GM12878 (cell line): ENCODE measurements around the gene PDXDC1. TPM values are rescaled to one million over a fixed set of nuclear protein-coding genes. Genes with fewer than 3 reads are reported as not detected.
"Not testable (repeated sequence)": the region's sequence is repeated elsewhere in the genome, so short reads cannot be mapped to it uniquely, and the experiment has no call there.

Experiments used
- ATAC-seq: fragments of 200-7000 bp; cut with Tn5 transposase; 3 replicates; pipeline ENCODE4 v1.9.1; 2020; ENCODE audit warnings: mild to moderate bottlenecking, moderate library complexity
- BruUV-seq: library from RNA; stranded (reverse); fragments of 400-500 nt; replicated peaks from 2 replicates; lab custom pipeline; 2021; lab: Mats Ljungman, UMichigan
- CTCF ChIA-PET: fragments of 300-600 bp; sonication (Branson Sonifier 250); formaldehyde crosslinking; extraction: SDS; loops from one replicate; lab custom pipeline; 2021; ENCODE audit warnings: inconsistent platforms; lab: Yijun Ruan, JAX
- POLR2A ChIA-PET: fragments of 350-600 bp; formaldehyde crosslinking; extraction: SDS; loops from one replicate; lab custom pipeline; 2021; ENCODE audit warnings: inconsistent platforms; lab: Charles Lee
- RAD21 ChIA-PET: fragments of 300-600 bp; sonication (Branson Sonifier 250); formaldehyde crosslinking; loops from one replicate; lab custom pipeline; 2023; ENCODE audit warnings: antibody characterized with exemption; ENCODE audit not compliant: unreplicated experiment; lab: Charles Lee
- SMC1A ChIA-PET: fragments of 300-600 bp; sonication (Branson Sonifier 250); formaldehyde crosslinking; loops from one replicate; lab custom pipeline; 2023; ENCODE audit not compliant: unreplicated experiment, uncharacterized antibody; lab: Charles Lee
- DNase-seq: peaks from one replicate; pipeline ENCODE4 v3.0.0-alpha.2; 2011; ENCODE audit warnings: low read depth, low spot score
- FAIRE-seq: peaks from 3 replicates; lab custom pipeline; 2011; peaks lifted over from hg19 to GRCh38; lab: Jason Lieb, UNC
- H2AFZ ChIP-seq: 2 replicates; pipeline ENCODE4 v1.6.0; 2011; ENCODE audit warnings: low read depth, low read length, control low read depth; ENCODE audit not compliant: control insufficient read depth
- H3K27ac ChIP-seq: 2 replicates; pipeline ENCODE4 v1.5.1; 2011; ENCODE audit warnings: control low read depth; ENCODE audit not compliant: control insufficient read depth, insufficient read depth
- H3K27me3 ChIP-seq, 2 experiments: replicated peaks in 1 of 2; 2 replicates each; pipeline versions ENCODE4 v1.6.0 to v1.6.1; 2011; ENCODE audit warnings: low read length in 1 of 2; ENCODE audit not compliant: control insufficient read depth in 2 of 2, insufficient read depth in 2 of 2
- H3K36me3 ChIP-seq, 2 experiments: 2 replicates each; pipeline ENCODE4 v1.5.1; 2011; ENCODE audit warnings: low read length in 1 of 2; ENCODE audit not compliant: control insufficient read depth in 2 of 2, insufficient read depth in 2 of 2
- H3K4me1 ChIP-seq: 2 replicates; pipeline ENCODE4 v1.6.1; 2011; ENCODE audit warnings: mild to moderate bottlenecking, low read length, moderate library complexity, mixed read lengths; ENCODE audit not compliant: control insufficient read depth, insufficient read depth
- H3K4me2 ChIP-seq: 2 replicates; pipeline ENCODE4 v1.6.0; 2011; ENCODE audit warnings: control low read depth; ENCODE audit not compliant: control insufficient read depth, insufficient read depth
- H3K4me3 ChIP-seq: fragments of 200-600 bp; sonication (generic); 2 replicates; pipeline ENCODE4 v1.5.1; 2016
- H3K79me2 ChIP-seq: 2 replicates; pipeline ENCODE4 v1.6.0; 2011; ENCODE audit warnings: low read length; ENCODE audit not compliant: control insufficient read depth, insufficient read depth
- H3K9ac ChIP-seq: 2 replicates; pipeline ENCODE4 v1.8.0; 2011; ENCODE audit warnings: low read length, control low read depth, mixed read lengths; ENCODE audit not compliant: control insufficient read depth, insufficient read depth
- H3K9me3 ChIP-seq: replicated peaks from 3 replicates; pipeline ENCODE4 v1.5.1; 2011; ENCODE audit warnings: mild to moderate bottlenecking, low read length; ENCODE audit not compliant: control insufficient read depth, insufficient read depth
- H4K20me1 ChIP-seq: 2 replicates; pipeline ENCODE4 v1.6.0; 2011; ENCODE audit not compliant: control insufficient read depth, insufficient read depth
- WGBS: methylation state at CpG from one replicate; pipeline ENCODE4 v1.1.6; 2016; ENCODE audit warnings: low lambda C conversion rate; ENCODE audit not compliant: insufficient replicate concordance, insufficient coverage; ENCODE audit errors: missing lambda C conversion rate; 5-methylcytosine and 5-hydroxymethylcytosine counted together
- in situ Hi-C: fragments of 300-500 bp; cut with MboI; formaldehyde crosslinking; loops from 9 replicates; pipeline ENCODE4 v1.14.3; 2018; ENCODE audit warnings: mixed read lengths
- intact Hi-C: fragments of 100-400 bp; cut with micrococcal nuclease; formaldehyde crosslinking; loops from one replicate; pipeline ENCODE4 v1.14.2; 2022; ENCODE audit not compliant: unreplicated experiment
- polyA plus RNA-seq, 11 experiments: library from polyadenylated mRNA; depleted of rRNA in 4 of 11; unstranded in 6 of 11; stranded (reverse) in 5 of 11; fragments of >200 nt; fragmentation: Nextera tagmentation in 4 of 11; fragmentation: Illumina TruSeq in 1 of 11; extraction: Ambion mirVana in 4 of 11; extraction: Trizol in 1 of 11; gene quantifications; 1 replicate in 1 of 11; 2 replicates in 10 of 11; pipeline versions ENCODE4 v1.2.1 to v1.2.3, GENCODE V29; 2011 to 2016; ENCODE audit warnings: inconsistent platforms in 2 of 11, missing spikeins in 2 of 11, low read depth in 1 of 11
- total RNA-seq, 4 experiments: library from RNA; depleted of rRNA in 3 of 4; stranded (reverse); fragments of >200 nt in 3 of 4; fragmentation: Illumina TruSeq in 1 of 4; extraction: Trizol in 1 of 4; gene quantifications; 2 replicates each; pipeline versions ENCODE4 v1.2.1 to v1.2.3, GENCODE V29; 2013 to 2021

PDXDC1 gene
- total and polyA plus RNA-seq, 10 of the 15 experiments (the other 5 are each of a cell fraction or from before 2014, with no cell fraction given) = 6.1 to 78.2 (median 53.8) TPM

- H3K27ac ChIP-seq, BruUV-seq, DNase-seq, RAD21 ChIA-PET, ATAC-seq, in situ Hi-C loops, H3K4me2 ChIP-seq, intact Hi-C loops, CTCF ChIA-PET, H3K79me2 ChIP-seq, POLR2A ChIA-PET, SMC1A ChIA-PET, H3K27me3 ChIP-seq, H3K9me3 ChIP-seq, H3K4me3 ChIP-seq, H4K20me1 ChIP-seq, H3K9ac ChIP-seq, H2AFZ ChIP-seq, FAIRE-seq, H3K4me1 ChIP-seq: not testable (repeated sequence)
- WGBS = 95% methylated on average over 4 of the region's 4 CpGs
- H3K36me3 ChIP-seq = peaks cover 3 to 17% of the 10 kb centered on the region in 2 experiments
These were observed 41.5 kb downstream of the PDXDC1 start for GRCh38 chr16:15016354-15016753.

- H3K9ac ChIP-seq, FAIRE-seq, in situ Hi-C loops, H3K4me2 ChIP-seq, H3K27me3 ChIP-seq, RAD21 ChIA-PET, CTCF ChIA-PET, ATAC-seq, BruUV-seq, H3K4me1 ChIP-seq, H3K79me2 ChIP-seq, DNase-seq, H3K27ac ChIP-seq, H4K20me1 ChIP-seq, H3K4me3 ChIP-seq, SMC1A ChIA-PET, H2AFZ ChIP-seq, intact Hi-C loops, H3K9me3 ChIP-seq, POLR2A ChIA-PET: not testable (repeated sequence)
- WGBS = 83% methylated on average over 4 of the region's 4 CpGs
- H3K36me3 ChIP-seq = peaks cover 5 to 17% of the 10 kb centered on the region in 2 experiments
These were observed 42.2 kb downstream of the PDXDC1 start for GRCh38 chr16:15016951-15017580.

DNA sequence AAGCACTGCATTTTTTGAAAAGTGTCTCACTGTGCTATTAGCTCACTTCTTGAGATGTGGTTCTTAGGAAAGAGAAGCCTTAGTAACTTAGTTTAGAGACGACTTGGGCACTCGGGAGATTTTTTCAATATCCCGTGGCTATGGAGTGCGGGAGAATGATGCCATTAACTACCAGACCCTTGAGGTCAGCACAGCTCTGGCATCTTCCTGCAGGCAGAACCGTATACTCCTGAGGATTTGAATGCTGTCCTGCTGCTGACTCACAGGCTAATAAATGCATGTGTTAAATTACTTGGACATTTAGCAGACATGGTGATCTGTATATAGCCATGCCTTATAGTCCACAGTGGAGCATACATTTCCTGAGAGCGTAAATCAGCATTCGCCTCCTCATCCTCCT lies 46.6 kb downstream of the PDXDC1 start:
- peaks cover 7 to 21% of the 10 kb centered on the region in 2 experiments for H3K36me3 ChIP-seq
- POLR2A ChIA-PET, DNase-seq, H3K9me3 ChIP-seq, ATAC-seq, FAIRE-seq, H3K79me2 ChIP-seq, H4K20me1 ChIP-seq, CTCF ChIA-PET, in situ Hi-C loops, H3K27ac ChIP-seq, H3K9ac ChIP-seq, H3K4me3 ChIP-seq, SMC1A ChIA-PET, RAD21 ChIA-PET, H3K27me3 ChIP-seq, intact Hi-C loops, H3K4me1 ChIP-seq, H3K4me2 ChIP-seq, H2AFZ ChIP-seq, BruUV-seq: not testable (repeated sequence)
- 93% methylated on average over 7 of the region's 7 CpGs for WGBS
